ENCODE results near the gene ASMTL. TPM values are rescaled to one million over a fixed set of nuclear protein-coding genes. Genes with fewer than 3 reads are reported as not detected.

Gene ASMTL
- total RNA-seq, 4 donors from 2014 or later, result 29.7 to 35.1 (median 32.5) TPM

GRCh38 chrX:1464041-1464970 lies 11.6 kb upstream of the ASMTL start:
- no peaks in the 10 kb centered on the region for H3K9me3 ChIP-seq
- WGBS, 2 donors (ENCODE audit: low coverage in 1 of 2), result 56% methylated on average over 9 of the region's 24 CpGs; no CpG with 5 or more reads in 1 of the 2 donors
- H3K27ac ChIP-seq, result no peak overlapping the region
- TF ChIP-seq POLR2AphosphoS5 (IDR thresholded peaks at IDR 0.05) (no peak), CTCF (IDR thresholded peaks at IDR 0.05) (no peak), POLR2A (IDR thresholded peaks at IDR 0.05) (no peak), EP300 (IDR thresholded peaks at IDR 0.05) (no peak)
- H3K4me3 ChIP-seq, result no peak overlapping the region
- no peaks in the 10 kb centered on the region for H3K36me3 ChIP-seq
- H3K27me3 ChIP-seq, result peaks cover 59% of the 10 kb centered on the region
- H3K4me1 ChIP-seq, result no peaks in the 10 kb centered on the region
- ATAC-seq, result no peak

GRCh38 chrX:1463581-1463980 lies 10.9 kb upstream of the ASMTL start:
- Histone ChIP-seq H3K27ac (peak overlapping the region in 1 of 4 donors; percentile 41), H3K4me1 (no peaks in the 10 kb centered on the region), H3K27me3 (peaks cover 56% of the 10 kb centered on the region), H3K4me3 (no peak overlapping the region), H3K9me3 (no peaks in the 10 kb centered on the region), H3K36me3 (no peaks in the 10 kb centered on the region)
- TF ChIP-seq EP300 (IDR thresholded peaks at IDR 0.05), result no peak
- 68 to 83% methylated on average over 2 to 4 of the region's 5 CpGs for WGBS, 2 donors (ENCODE audit: low coverage in 1 of 2)
- no peak for ATAC-seq

DNA sequence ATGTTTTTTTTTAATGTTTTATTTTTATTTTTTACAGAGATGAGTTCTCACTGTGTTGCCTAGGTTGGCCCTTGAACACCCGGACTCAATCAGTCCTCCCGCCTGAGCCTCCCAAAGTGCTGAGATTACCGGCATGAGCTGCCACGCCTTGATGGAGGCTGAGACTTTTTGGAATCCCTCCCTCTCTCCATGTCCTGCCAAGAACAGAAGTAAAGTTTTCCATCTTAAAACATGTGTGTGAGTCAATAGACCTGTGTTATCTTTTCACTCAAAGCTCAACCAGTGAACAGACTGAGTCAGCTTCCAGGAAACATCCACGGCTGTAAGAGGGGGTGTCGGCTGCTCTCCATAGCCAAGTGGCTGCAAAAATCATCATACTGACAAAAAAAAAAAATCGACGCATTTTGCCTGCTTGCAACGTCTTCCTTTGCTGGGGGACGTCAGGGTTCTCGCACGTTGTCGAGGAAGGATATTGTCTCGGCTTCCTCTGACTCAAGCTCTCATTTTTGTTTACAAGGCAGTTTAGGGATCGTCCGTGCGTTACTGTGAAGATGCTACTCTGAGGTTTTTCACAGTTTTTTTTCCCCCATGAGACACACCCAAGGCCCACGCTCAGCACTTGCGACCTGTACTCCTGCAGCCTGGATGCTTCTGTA lies 10.0 kb upstream of the ASMTL start:
- H3K27me3 ChIP-seq, result peaks cover 48% of the 10 kb centered on the region
- H3K4me3 ChIP-seq, result no peak overlapping the region
- peak overlapping the region in 2 of 4 donors; percentile 41 to 42 for H3K27ac ChIP-seq
- TF ChIP-seq POLR2AphosphoS5 (IDR thresholded peaks at IDR 0.05), result no peak
- no peak for TF ChIP-seq POLR2A (IDR thresholded peaks at IDR 0.05)
- no peak for TF ChIP-seq EP300 (IDR thresholded peaks at IDR 0.05)
- TF ChIP-seq CTCF (IDR thresholded peaks at IDR 0.05), result no peak
- 43 to 67% methylated on average over 16 to 18 of the region's 19 CpGs for WGBS, 2 donors (ENCODE audit: low coverage in 1 of 2)
- H3K4me1 ChIP-seq, result no peaks in the 10 kb centered on the region
- no peaks in the 10 kb centered on the region for H3K9me3 ChIP-seq
- ATAC-seq, result peak; percentile 58
- H3K36me3 ChIP-seq, result no peaks in the 10 kb centered on the region

DNA sequence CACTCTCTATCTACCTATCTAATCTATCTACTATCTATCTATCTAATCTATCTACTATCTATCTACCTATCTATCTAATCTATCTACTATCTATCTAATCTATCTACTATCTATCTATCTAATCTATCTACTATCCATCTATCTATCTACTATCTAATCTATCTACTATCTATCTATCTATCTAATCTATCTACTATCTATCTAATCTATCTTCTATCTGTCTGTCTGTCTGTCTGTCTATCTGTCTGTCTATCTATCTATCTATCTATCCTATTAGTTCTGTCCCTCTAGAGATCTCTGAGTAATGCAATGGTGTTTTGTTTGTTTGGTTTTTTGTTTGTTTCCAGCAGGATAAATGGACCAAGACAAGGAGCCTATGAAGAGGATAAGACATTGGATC lies 9.4 kb upstream of the ASMTL start:
- H3K27me3 ChIP-seq, result peaks cover 42% of the 10 kb centered on the region
- no peaks in the 10 kb centered on the region for H3K36me3 ChIP-seq
- no peak for TF ChIP-seq CTCF (IDR thresholded peaks at IDR 0.05)
- TF ChIP-seq POLR2AphosphoS5 (IDR thresholded peaks at IDR 0.05), result no peak
- no peak for TF ChIP-seq POLR2A (IDR thresholded peaks at IDR 0.05)
- no peak for TF ChIP-seq EP300 (IDR thresholded peaks at IDR 0.05)
- H3K9me3 ChIP-seq, result no peaks in the 10 kb centered on the region
- H3K27ac ChIP-seq, result no peak overlapping the region
- ATAC-seq, result no peak
- no peaks in the 10 kb centered on the region for H3K4me1 ChIP-seq
- H3K4me3 ChIP-seq, result no peak overlapping the region

- TF ChIP-seq POLR2AphosphoS5 (IDR thresholded peaks at IDR 0.05) (no peak), POLR2A (IDR thresholded peaks at IDR 0.05) (no peak)
- Histone ChIP-seq H3K4me1 (peaks cover 0 to 22% (median 12%) of the 10 kb centered on the region in 3 donors), H3K36me3 (no peaks in the 10 kb centered on the region), H3K9me3 (no peaks in the 10 kb centered on the region), H3K4me3 (no peak overlapping the region), H3K27me3 (no peaks in the 10 kb centered on the region), H3K27ac (no peak overlapping the region)
- WGBS, 2 donors (ENCODE audit: low coverage in 1 of 2), result 33 to 55% methylated on average over 1 to 3 of the region's 3 CpGs
- no peak for ATAC-seq
Measured at GRCh38 chrX:1455948-1456280, 3.2 kb upstream of the ASMTL start.

Data from gastroesophageal sphincter (tissue), 4 donors.